ENCODE measurements around the gene UHRF1. TPM values are rescaled to one million over a fixed set of nuclear protein-coding genes. Genes with fewer than 3 reads are reported as not detected.
"Not testable (repeated sequence)": the region's sequence is repeated elsewhere in the genome, so short reads cannot be mapped to it uniquely, and the experiment has no call there.

UHRF1 gene
- total RNA-seq, 1 donor, result 7.6 TPM

DNA sequence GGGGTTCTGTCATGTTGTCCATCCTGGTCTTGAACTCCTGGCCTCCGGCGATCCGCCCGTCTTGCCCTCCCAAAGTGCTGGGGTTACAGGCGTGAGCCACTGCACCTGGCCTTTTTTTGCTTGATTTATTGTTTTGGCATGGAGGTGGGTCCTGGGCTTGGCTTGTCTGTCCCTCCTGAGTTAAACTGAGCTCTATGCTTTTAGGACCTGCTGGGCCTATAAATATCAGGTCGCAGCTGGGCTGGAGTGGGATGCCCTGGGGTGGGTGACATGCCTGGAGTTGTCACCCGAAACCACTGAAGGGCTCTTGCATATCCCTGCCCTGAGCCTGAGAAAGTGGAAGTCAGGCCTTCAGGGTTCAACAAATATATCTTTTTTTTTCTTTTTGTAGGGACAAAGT, 12.2 kb upstream of the UHRF1 start:
- no peaks in the 10 kb centered on the region for H4K20me1 ChIP-seq (ENCODE audit: insufficient read depth, low read length)
- no peaks in the 10 kb centered on the region for H3K36me3 ChIP-seq (ENCODE audit: insufficient read depth, low read length)
- no peaks in the 10 kb centered on the region for H3K27me3 ChIP-seq (ENCODE audit: insufficient read depth, low read length)
- H3K79me2 ChIP-seq (ENCODE audit: insufficient read depth, low read length), result no peaks in the 10 kb centered on the region
- no peak for DNase-seq (ENCODE audit: insufficient read length, low spot score, missing footprints)
- H3K4me2 ChIP-seq (ENCODE audit: insufficient read depth, low read length), result no peak overlapping the region
- H3K4me1 ChIP-seq (ENCODE audit: insufficient read depth, low read length), result no peaks in the 10 kb centered on the region
- H3K27ac ChIP-seq (ENCODE audit: low read depth, low read length), result no peak overlapping the region
- no peak overlapping the region for H3K4me3 ChIP-seq (ENCODE audit: insufficient read depth, low read length)
- TF ChIP-seq, protein P1, sequence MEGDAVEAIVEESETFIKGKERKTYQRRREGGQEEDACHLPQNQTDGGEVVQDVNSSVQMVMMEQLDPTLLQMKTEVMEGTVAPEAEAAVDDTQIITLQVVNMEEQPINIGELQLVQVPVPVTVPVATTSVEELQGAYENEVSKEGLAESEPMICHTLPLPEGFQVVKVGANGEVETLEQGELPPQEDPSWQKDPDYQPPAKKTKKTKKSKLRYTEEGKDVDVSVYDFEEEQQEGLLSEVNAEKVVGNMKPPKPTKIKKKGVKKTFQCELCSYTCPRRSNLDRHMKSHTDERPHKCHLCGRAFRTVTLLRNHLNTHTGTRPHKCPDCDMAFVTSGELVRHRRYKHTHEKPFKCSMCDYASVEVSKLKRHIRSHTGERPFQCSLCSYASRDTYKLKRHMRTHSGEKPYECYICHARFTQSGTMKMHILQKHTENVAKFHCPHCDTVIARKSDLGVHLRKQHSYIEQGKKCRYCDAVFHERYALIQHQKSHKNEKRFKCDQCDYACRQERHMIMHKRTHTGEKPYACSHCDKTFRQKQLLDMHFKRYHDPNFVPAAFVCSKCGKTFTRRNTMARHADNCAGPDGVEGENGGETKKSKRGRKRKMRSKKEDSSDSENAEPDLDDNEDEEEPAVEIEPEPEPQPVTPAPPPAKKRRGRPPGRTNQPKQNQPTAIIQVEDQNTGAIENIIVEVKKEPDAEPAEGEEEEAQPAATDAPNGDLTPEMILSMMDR (IDR thresholded peaks at IDR 0.05; ENCODE audit: extremely low read depth, low read depth, low read length), result no peak
- no peaks in the 10 kb centered on the region for H3K9me3 ChIP-seq (ENCODE audit: low read depth, low read length)
- no peak overlapping the region for H2AFZ ChIP-seq (ENCODE audit: low read length)

DNA sequence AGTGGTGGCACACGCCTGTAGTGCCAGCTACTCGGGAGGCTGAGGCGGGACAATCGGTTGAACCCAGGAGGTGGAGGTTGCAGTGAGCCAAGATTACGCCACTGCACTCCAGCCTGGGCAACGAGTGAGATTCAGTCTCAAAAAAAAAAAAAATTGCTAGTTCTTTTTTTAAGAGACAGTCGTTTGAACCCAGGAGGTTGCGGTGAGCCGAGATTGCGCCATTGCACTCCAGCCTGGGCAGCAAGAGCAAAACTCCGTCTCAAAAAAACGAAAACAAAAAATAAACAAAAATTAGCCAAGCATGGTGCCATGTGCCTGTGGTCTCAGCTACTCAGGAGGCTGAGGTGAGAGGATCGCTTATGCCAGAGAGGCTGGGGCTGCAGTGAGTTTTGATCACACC, 8.4 kb upstream of the UHRF1 start:
- not testable (repeated sequence) for H4K20me1 ChIP-seq (ENCODE audit: insufficient read depth, low read length); DNase-seq (ENCODE audit: insufficient read length, low spot score, missing footprints); H3K4me3 ChIP-seq (ENCODE audit: insufficient read depth, low read length); H3K4me1 ChIP-seq (ENCODE audit: insufficient read depth, low read length); H2AFZ ChIP-seq (ENCODE audit: low read length); H3K27me3 ChIP-seq (ENCODE audit: insufficient read depth, low read length); H3K79me2 ChIP-seq (ENCODE audit: insufficient read depth, low read length); H3K9me3 ChIP-seq (ENCODE audit: low read depth, low read length); H3K27ac ChIP-seq (ENCODE audit: low read depth, low read length); H3K4me2 ChIP-seq (ENCODE audit: insufficient read depth, low read length); H3K36me3 ChIP-seq (ENCODE audit: insufficient read depth, low read length)

DNA sequence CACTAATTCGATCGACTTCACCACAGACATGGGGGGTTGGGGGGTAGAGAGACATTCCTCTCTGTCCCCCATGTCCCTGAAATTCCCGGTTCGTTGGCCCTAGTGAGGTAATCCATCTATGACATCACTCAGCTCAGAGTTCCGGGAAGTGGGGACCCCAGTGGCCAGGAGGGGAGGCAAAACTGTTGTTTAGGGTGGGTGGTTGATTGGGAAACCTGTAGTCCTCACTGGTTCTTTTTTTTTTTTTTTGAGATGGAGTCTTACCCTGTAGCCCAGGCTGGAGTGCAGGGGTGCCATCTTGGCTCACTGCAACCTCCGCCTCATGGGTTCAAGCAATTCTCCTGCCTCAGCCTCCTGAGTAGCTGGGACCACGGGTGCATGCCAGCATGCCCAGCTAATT, 6.5 kb upstream of the UHRF1 start, which contains the start of gene ARRDC5:
TSS of gene ARRDC5 (minus strand) at position 101 of the 400 bp plus-strand sequence. CDS start at position 30, 71 bp downstream.
- no peaks in the 10 kb centered on the region for H4K20me1 ChIP-seq (ENCODE audit: insufficient read depth, low read length)
- no peaks in the 10 kb centered on the region for H3K4me1 ChIP-seq (ENCODE audit: insufficient read depth, low read length)
- no peaks in the 10 kb centered on the region for H3K27me3 ChIP-seq (ENCODE audit: insufficient read depth, low read length)
- H3K9me3 ChIP-seq (ENCODE audit: low read depth, low read length), result no peaks in the 10 kb centered on the region
- no peak within 1 kb of the TSS for H3K4me2 ChIP-seq (ENCODE audit: insufficient read depth, low read length)
- H3K36me3 ChIP-seq (ENCODE audit: insufficient read depth, low read length), result no peaks in the 10 kb centered on the region
- H3K4me3 ChIP-seq (ENCODE audit: insufficient read depth, low read length), result no peak within 1 kb of the TSS
- no peak within 1 kb of the TSS for H3K27ac ChIP-seq (ENCODE audit: low read depth, low read length)
- TF ChIP-seq, protein P1 (IDR thresholded peaks at IDR 0.05; ENCODE audit: extremely low read depth, low read depth, low read length), result no peak
- DNase-seq (ENCODE audit: insufficient read length, low spot score, missing footprints), result peak; percentile 82
- no peaks in the 10 kb centered on the region for H3K79me2 ChIP-seq (ENCODE audit: insufficient read depth, low read length)
- H2AFZ ChIP-seq (ENCODE audit: low read length), result no peak within 1 kb of the TSS

DNA sequence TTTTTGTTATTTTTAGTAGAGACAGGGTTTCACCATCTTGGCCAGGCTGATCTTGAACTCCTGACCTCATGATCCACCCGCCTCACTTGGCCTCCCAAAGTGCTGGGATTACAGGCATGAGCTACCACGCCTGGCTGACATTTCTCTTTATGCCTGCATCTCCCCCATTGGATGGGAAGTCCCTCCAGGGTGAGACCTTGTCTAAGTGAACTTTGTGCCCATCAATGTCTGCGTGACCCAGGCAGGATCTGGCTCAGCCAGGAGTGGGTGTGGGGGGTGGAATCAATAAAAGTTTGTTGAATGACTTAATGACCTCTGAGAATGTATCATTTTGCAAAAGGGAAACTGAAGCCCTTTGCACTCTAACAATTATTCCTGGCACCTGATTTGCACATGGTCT, 4.8 kb upstream of the UHRF1 start:
- Histone ChIP-seq H3K4me1 (ENCODE audit: insufficient read depth, low read length) (no peaks in the 10 kb centered on the region), H3K27me3 (ENCODE audit: insufficient read depth, low read length) (no peaks in the 10 kb centered on the region), H3K36me3 (ENCODE audit: insufficient read depth, low read length) (no peaks in the 10 kb centered on the region), H3K9me3 (ENCODE audit: low read depth, low read length) (no peaks in the 10 kb centered on the region), H4K20me1 (ENCODE audit: insufficient read depth, low read length) (no peaks in the 10 kb centered on the region), H3K4me2 (ENCODE audit: insufficient read depth, low read length) (no peak overlapping the region), H3K79me2 (ENCODE audit: insufficient read depth, low read length) (no peaks in the 10 kb centered on the region), H3K4me3 (ENCODE audit: insufficient read depth, low read length) (no peak overlapping the region), H2AFZ (ENCODE audit: low read length) (no peak overlapping the region), H3K27ac (ENCODE audit: low read depth, low read length) (no peak overlapping the region)
- no peak for DNase-seq (ENCODE audit: insufficient read length, low spot score, missing footprints)
- TF ChIP-seq, protein P1 (IDR thresholded peaks at IDR 0.05; ENCODE audit: extremely low read depth, low read depth, low read length), result no peak

Data from osteoblast (primary cell).